HepG2 (cell line): ENCODE data around the gene TBC1D16. TPM values are rescaled to one million over a fixed set of nuclear protein-coding genes. Genes with fewer than 3 reads are reported as not detected.

Experiments used
- ARID4A ChIP-seq: sonication (generic); formaldehyde crosslinking; IDR thresholded peaks from 2 replicates; pipeline ENCODE4 v1.5.0; 2020; ENCODE audit warnings: mild to moderate bottlenecking, missing genetic modification reagents, borderline replicate concordance
- CTCF ChIP-seq: sonication (generic); formaldehyde crosslinking; IDR thresholded peaks from 2 replicates; pipeline ENCODE4 v1.5.0; 2020; ENCODE audit warnings: mild to moderate bottlenecking, missing genetic modification reagents, moderate library complexity
- ELF3 ChIP-seq: IDR thresholded peaks from 2 replicates; pipeline ENCODE4 v1.6.1; 2016; ENCODE audit warnings: missing genetic modification reagents, missing compliant biosample characterization
- IRF2 ChIP-seq: IDR thresholded peaks from 2 replicates; pipeline ENCODE4 v1.6.1; 2018; ENCODE audit warnings: missing genetic modification reagents, missing compliant biosample characterization
- LCORL ChIP-seq, 2 experiments: fragments of 450-650 bp in 1 of 2; sonication (generic) in 1 of 2; formaldehyde crosslinking in 1 of 2; IDR thresholded peaks; 2 replicates each; pipeline versions ENCODE4 v1.5.0 to v1.6.1; 2017 to 2020; ENCODE audit warnings: antibody characterized with exemption in 1 of 2, missing genetic modification reagents in 1 of 2
- MXD4 ChIP-seq: IDR thresholded peaks from 2 replicates; pipeline ENCODE4 v1.6.1; 2016; ENCODE audit warnings: mild to moderate bottlenecking, missing biosample characterization, missing genetic modification reagents
- PPARG ChIP-seq: conservative IDR thresholded peaks from 2 replicates; pipeline ENCODE4 v1.6.1; 2016; ENCODE audit warnings: missing biosample characterization, missing genetic modification reagents
- SNAI1 ChIP-seq: sonication (generic); formaldehyde crosslinking; IDR thresholded peaks from 2 replicates; pipeline ENCODE4 v1.5.0; 2020; ENCODE audit warnings: mild to moderate bottlenecking, missing genetic modification reagents, borderline replicate concordance
- SSRP1 ChIP-seq: IDR thresholded peaks from 2 replicates; pipeline ENCODE4 v1.6.1; 2016; ENCODE audit warnings: control low read depth
- TGIF2 ChIP-seq: IDR thresholded peaks from 2 replicates; pipeline ENCODE4 v1.6.1; 2016; ENCODE audit warnings: control low read depth, missing compliant biosample characterization
- ZBTB25 ChIP-seq: IDR thresholded peaks from 2 replicates; pipeline ENCODE4 v1.6.1; 2018; ENCODE audit warnings: missing genetic modification reagents
- ZGPAT ChIP-seq: IDR thresholded peaks from 2 replicates; pipeline ENCODE4 v1.6.1; 2016; ENCODE audit warnings: mild to moderate bottlenecking
- ZNF253 ChIP-seq: sonication (generic); formaldehyde crosslinking; IDR thresholded peaks from 2 replicates; pipeline ENCODE4 v1.8.0; 2022; ENCODE audit warnings: mild to moderate bottlenecking, missing genetic modification reagents, borderline replicate concordance
- ZNF747 ChIP-seq: sonication (generic); formaldehyde crosslinking; IDR thresholded peaks from 2 replicates; pipeline ENCODE4 v1.8.1; 2023; ENCODE audit warnings: missing genetic modification reagents, mild to moderate bottlenecking, borderline replicate concordance
- polyA plus RNA-seq, 8 experiments: library from polyadenylated mRNA; depleted of rRNA in 3 of 8; stranded (reverse) in 7 of 8; unstranded in 1 of 8; fragments of >200 nt; fragmentation: Illumina TruSeq in 4 of 8; extraction: Trizol in 4 of 8; gene quantifications; 2 replicates each; pipeline versions ENCODE4 v1.2.1 to v1.2.3, GENCODE V29; 2011 to 2016; ENCODE audit warnings: low read depth in 4 of 8, missing spikeins in 1 of 8, mixed read lengths in 1 of 8; ENCODE audit not compliant: insufficient read depth in 1 of 8
- total RNA-seq, 5 experiments: library from RNA; depleted of rRNA; stranded (reverse); fragments of >200 nt; fragmentation: Illumina TruSeq; extraction: Trizol; gene quantifications; 2 replicates each; pipeline ENCODE4 v1.2.3, GENCODE V29; 2016; ENCODE audit warnings: low read depth in 1 of 5
- TF ChIP-seq, protein P1 (sequence below): sonication (generic); formaldehyde crosslinking; IDR thresholded peaks from 2 replicates; pipeline ENCODE4 v1.4.0; 2020; ENCODE audit warnings: missing genetic modification reagents
- TF ChIP-seq, protein P2 (sequence below): sonication (generic); formaldehyde crosslinking; IDR thresholded peaks from 2 replicates; pipeline ENCODE4 v1.8.0; 2023; ENCODE audit warnings: mild to moderate bottlenecking, missing genetic modification reagents
- TF ChIP-seq, protein P3 (sequence below): sonication (generic); formaldehyde crosslinking; IDR thresholded peaks from 2 replicates; pipeline ENCODE4 v1.4.0; 2020; ENCODE audit warnings: mild to moderate bottlenecking, missing genetic modification reagents

Gene TBC1D16
- total and polyA plus RNA-seq, 2 of the 13 experiments (the other 11 are each of a cell fraction or from before 2014, with no cell fraction given) = 14.9 to 24.9 TPM

- TF ChIP-seq, protein P1, sequence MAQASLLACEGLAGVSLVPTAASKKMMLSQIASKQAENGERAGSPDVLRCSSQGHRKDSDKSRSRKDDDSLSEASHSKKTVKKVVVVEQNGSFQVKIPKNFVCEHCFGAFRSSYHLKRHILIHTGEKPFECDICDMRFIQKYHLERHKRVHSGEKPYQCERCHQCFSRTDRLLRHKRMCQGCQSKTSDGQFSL = peak; percentile 78
- TF ChIP-seq CTCF (CRISPR knock-in tag) = peak; percentile 97
- no peak for TF ChIP-seq ZBTB25
- TF ChIP-seq SNAI1 (CRISPR knock-in tag) = no peak
- no peak for TF ChIP-seq SSRP1 (CRISPR knock-in tag)
- TF ChIP-seq ARID4A (CRISPR knock-in tag) = peak; percentile 64
- TF ChIP-seq ZGPAT (CRISPR knock-in tag) = peak; percentile 66; the same call in 1 of the 2 replicates
- TF ChIP-seq MXD4 (CRISPR knock-in tag) = 0 out of 2 replicates have a peak, but pooled peaks have one; percentile 44
- TF ChIP-seq, protein P2, sequence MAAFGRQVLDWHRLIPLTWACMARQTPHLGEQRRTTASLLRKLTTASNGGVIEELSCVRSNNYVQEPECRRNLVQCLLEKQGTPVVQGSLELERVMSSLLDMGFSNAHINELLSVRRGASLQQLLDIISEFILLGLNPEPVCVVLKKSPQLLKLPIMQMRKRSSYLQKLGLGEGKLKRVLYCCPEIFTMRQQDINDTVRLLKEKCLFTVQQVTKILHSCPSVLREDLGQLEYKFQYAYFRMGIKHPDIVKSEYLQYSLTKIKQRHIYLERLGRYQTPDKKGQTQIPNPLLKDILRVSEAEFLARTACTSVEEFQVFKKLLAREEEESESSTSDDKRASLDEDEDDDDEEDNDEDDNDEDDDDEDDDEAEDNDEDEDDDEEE (CRISPR knock-in tag) = peak; percentile 67
- TF ChIP-seq ZNF253 (CRISPR knock-in tag) = no peak
- TF ChIP-seq, protein P3, sequence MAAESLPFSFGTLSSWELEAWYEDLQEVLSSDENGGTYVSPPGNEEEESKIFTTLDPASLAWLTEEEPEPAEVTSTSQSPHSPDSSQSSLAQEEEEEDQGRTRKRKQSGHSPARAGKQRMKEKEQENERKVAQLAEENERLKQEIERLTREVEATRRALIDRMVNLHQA (CRISPR knock-in tag) = no peak
- TF ChIP-seq TGIF2 (CRISPR knock-in tag) = no peak
- 0 out of 2 replicates have a peak, but pooled peaks have one; percentile 28 for TF ChIP-seq PPARG (CRISPR knock-in tag)
- peak; percentile 64; the same call in 1 of the 2 replicates for TF ChIP-seq ZNF747
- TF ChIP-seq ELF3 (CRISPR knock-in tag) = peak; percentile 29; the same call in 1 of the 2 replicates
- no peak for TF ChIP-seq LCORL (IDR thresholded peaks at IDR 0.05)
- TF ChIP-seq LCORL (CRISPR knock-in tag; IDR thresholded peaks at IDR 0.05) = peak; percentile 81
- peak; percentile 58; the same call in 1 of the 2 replicates for TF ChIP-seq IRF2 (CRISPR knock-in tag)
These were observed 30.0 kb downstream of the TBC1D16 start (continued) for GRCh38 chr17:80005360-80006338.
